IPS-NIHi11 (cell line): ENCODE data around the gene OR4S2.

Experiments
- DNase-seq: peaks from one replicate; pipeline ENCODE4 v3.0.0; 2012; ENCODE audit warnings: mixed read lengths, low spot score

Gene OR4S2

GRCh38 chr11:55648027-55648426 is at the start of gene OR4S2:
Gene OR4S2, plus strand, starts transcription at chr11:55648327. Its CDS starts 2,577 bp downstream, at chr11:55650904.
- DNase-seq = no peak

GRCh38 chr11:55607545-55607944 is 40.6 kb upstream of the OR4S2 start, which contains the start of gene OR4C11:
Gene OR4C11, minus strand, starts transcription at chr11:55607645. Its CDS starts 3,272 bp downstream, at chr11:55604373.
- DNase-seq = no peak

GRCh38 chr11:55624531-55624930 is 23.6 kb upstream of the OR4S2 start:
- DNase-seq = no peak

GRCh38 chr11:55634813-55635212 is 13.3 kb upstream of the OR4S2 start, which contains the start of gene OR4P4:
Gene OR4P4, plus strand, starts transcription at chr11:55635113.
- DNase-seq = no peak

- no peak for DNase-seq
Measured at GRCh38 chr11:55652560-55652959, 4.4 kb downstream of the OR4S2 start.

- no peak for DNase-seq
Measured at GRCh38 chr11:55655096-55655495, 7.0 kb downstream of the OR4S2 start.

GRCh38 chr11:55658031-55658573 is 10.0 kb downstream of the OR4S2 start:
- no peak for DNase-seq

- DNase-seq = no peak
Measured at GRCh38 chr11:55658608-55659007, 10.5 kb downstream of the OR4S2 start.

GRCh38 chr11:55661901-55662300 is 13.8 kb downstream of the OR4S2 start, which contains the start of gene OR4C6:
Gene OR4C6, plus strand, starts transcription at chr11:55662201. Its CDS starts 2,966 bp downstream, at chr11:55665167.
- no peak for DNase-seq

GRCh38 chr11:55669376-55669775 is 21.2 kb downstream of the OR4S2 start:
- DNase-seq = no peak

GRCh38 chr11:55673860-55674259 is 25.7 kb downstream of the OR4S2 start:
- DNase-seq = no peak

GRCh38 chr11:55697817-55698216 is 49.7 kb downstream of the OR4S2 start:
- no peak for DNase-seq

- DNase-seq = no peak
Measured at GRCh38 chr11:55701429-55701828, 53.3 kb downstream of the OR4S2 start.
